ENCODE measurements around the gene FUT2. TPM values are rescaled to one million over a fixed set of nuclear protein-coding genes. Genes with fewer than 3 reads are reported as not detected.
"Not testable (repeated sequence)": the region's sequence is repeated elsewhere in the genome, so short reads cannot be mapped to it uniquely, and the experiment has no call there.

The FUT2 gene
- total RNA-seq, 1 donor from 2014 or later, result not detected

GRCh38 chr19:48713864-48714755, 18.3 kb downstream of the FUT2 start:
- peak; percentile 91 for ATAC-seq (ENCODE audit: low read depth)
- no peaks in the 10 kb centered on the region for H3K36me3 Mint-ChIP-seq (ENCODE audit: low read depth)

GRCh38 chr19:48714759-48715675, 19.2 kb downstream of the FUT2 start:
- CTCF ChIA-PET, result no interaction called here
- TF ChIP-seq CTCF (IDR thresholded peaks at IDR 0.05), result no peak
- H3K27me3 Mint-ChIP-seq, result no peaks in the 10 kb centered on the region
- intact Hi-C loops (cut with micrococcal nuclease), result loop anchor here (1.0 to 5.0 kb wide), 8 partner anchors 10 to 927 kb away; partner anchors contain the start of genes CA11, DBP, RRAS and SCAF1
- POLR2A ChIA-PET, result interaction anchor here (0.6 to 2.2 kb wide), 7 partner anchors 10 to 78 kb away, joined by 3 to 13 read pairs (median 6); partner anchors contain the start of gene DBP
- DNase-seq, result no peak
- peaks cover 25% of the 10 kb centered on the region for H3K4me1 Mint-ChIP-seq
- H3K9me3 Mint-ChIP-seq, result no peaks in the 10 kb centered on the region
- H3K4me3 Mint-ChIP-seq, result peak overlapping the region; percentile 81
- H3K27ac Mint-ChIP-seq, result peak overlapping the region; percentile 77
- ATAC-seq (ENCODE audit: low read depth), result no peak
- no peaks in the 10 kb centered on the region for H3K36me3 Mint-ChIP-seq (ENCODE audit: low read depth)

More at GRCh38 chr19:48713864-48714755, 18.3 kb downstream of the FUT2 start:
- ChIA-PET CTCF (no interaction called here), POLR2A (interaction anchor here (0.5 to 2.2 kb wide), 8 partner anchors 11 to 756 kb away, joined by 3 to 13 read pairs (median 5); partner anchors contain the start of gene DBP)
- H3K27me3 Mint-ChIP-seq, result no peaks in the 10 kb centered on the region
- no peaks in the 10 kb centered on the region for H3K9me3 Mint-ChIP-seq
- peak; percentile 94 for DNase-seq
- intact Hi-C loops (cut with micrococcal nuclease), result loop anchor here (1.0 to 5.0 kb wide), 8 partner anchors 11 to 928 kb away; partner anchors contain the start of genes CA11, DBP, RRAS and SCAF1
- peaks cover 25% of the 10 kb centered on the region for H3K4me1 Mint-ChIP-seq
- TF ChIP-seq CTCF (IDR thresholded peaks at IDR 0.05), result no peak
- H3K4me3 Mint-ChIP-seq, result peak overlapping the region; percentile 81
- H3K27ac Mint-ChIP-seq, result peak overlapping the region; percentile 77

- Mint-ChIP-seq H3K27me3 (no peaks in the 10 kb centered on the region), H3K4me3 (peak overlapping the region; percentile 11), H3K4me1 (peaks cover 28% of the 10 kb centered on the region), H3K9me3 (no peaks in the 10 kb centered on the region), H3K27ac (peak overlapping the region; percentile 50), H3K36me3 (ENCODE audit: low read depth) (peaks cover under 1% of the 10 kb centered on the region)
- intact Hi-C loops (cut with micrococcal nuclease), result loop anchor here (2.0 kb wide), 1 partner anchor 55 kb away; no protein-coding TSS in a partner anchor
- CTCF ChIA-PET, result no interaction called here
- POLR2A ChIA-PET, result interaction anchor here (0.9 to 1.3 kb wide), 2 partner anchors 9 to 11 kb away, joined by 4 to 7 read pairs; no protein-coding TSS in a partner anchor
- no peak for DNase-seq
- no peak for ATAC-seq (ENCODE audit: low read depth)
- TF ChIP-seq CTCF (IDR thresholded peaks at IDR 0.05), result no peak
Measured at GRCh38 chr19:48715681-48716171, 20.0 kb downstream of the FUT2 start.

- no peak for TF ChIP-seq CTCF (IDR thresholded peaks at IDR 0.05)
- intact Hi-C loops (cut with micrococcal nuclease), result no loop called here
Measured at GRCh38 chr19:48716562-48717291, 21.0 kb downstream of the FUT2 start.

GRCh38 chr19:48718106-48718505, 22.3 kb downstream of the FUT2 start:
- ATAC-seq (ENCODE audit: low read depth); CTCF ChIA-PET; intact Hi-C loops (cut with micrococcal nuclease); H3K36me3 Mint-ChIP-seq (ENCODE audit: low read depth); H3K4me3 Mint-ChIP-seq; H3K9me3 Mint-ChIP-seq; H3K27me3 Mint-ChIP-seq; DNase-seq; H3K27ac Mint-ChIP-seq: not testable (repeated sequence)
- peaks cover 32% of the 10 kb centered on the region for H3K4me1 Mint-ChIP-seq
- POLR2A ChIA-PET, result interaction anchor here (0.7 kb wide), 1 partner anchor 13 kb away, joined by 6 read pairs; no protein-coding TSS in a partner anchor

More at GRCh38 chr19:48716562-48717291, 21.0 kb downstream of the FUT2 start:
- Mint-ChIP-seq H3K27me3 (no peaks in the 10 kb centered on the region), H3K4me1 (peaks cover 35% of the 10 kb centered on the region), H3K27ac (no peak overlapping the region), H3K9me3 (no peaks in the 10 kb centered on the region), H3K36me3 (ENCODE audit: low read depth) (peaks cover 3% of the 10 kb centered on the region), H3K4me3 (no peak overlapping the region)
- ATAC-seq (ENCODE audit: low read depth) (no peak), DNase-seq (no peak)
- POLR2A ChIA-PET, result interaction anchor here (0.5 to 1.3 kb wide), 2 partner anchors 8 to 1626 kb away, joined by 5 to 7 read pairs; no protein-coding TSS in a partner anchor
- CTCF ChIA-PET, result no interaction called here

All from activated B cell treated with CpG ODN at 0.5 μM for 24 hours (primary cell).